ENCODE measurements around the gene RNF181.
A peak's percentile ranks its signal among the peaks of the same experiment; 100 is the strongest.
"Not testable (repeated sequence)": the region's sequence is repeated elsewhere in the genome, so short reads cannot be mapped to it uniquely, and the experiment has no call there.

Gene RNF181

DNA sequence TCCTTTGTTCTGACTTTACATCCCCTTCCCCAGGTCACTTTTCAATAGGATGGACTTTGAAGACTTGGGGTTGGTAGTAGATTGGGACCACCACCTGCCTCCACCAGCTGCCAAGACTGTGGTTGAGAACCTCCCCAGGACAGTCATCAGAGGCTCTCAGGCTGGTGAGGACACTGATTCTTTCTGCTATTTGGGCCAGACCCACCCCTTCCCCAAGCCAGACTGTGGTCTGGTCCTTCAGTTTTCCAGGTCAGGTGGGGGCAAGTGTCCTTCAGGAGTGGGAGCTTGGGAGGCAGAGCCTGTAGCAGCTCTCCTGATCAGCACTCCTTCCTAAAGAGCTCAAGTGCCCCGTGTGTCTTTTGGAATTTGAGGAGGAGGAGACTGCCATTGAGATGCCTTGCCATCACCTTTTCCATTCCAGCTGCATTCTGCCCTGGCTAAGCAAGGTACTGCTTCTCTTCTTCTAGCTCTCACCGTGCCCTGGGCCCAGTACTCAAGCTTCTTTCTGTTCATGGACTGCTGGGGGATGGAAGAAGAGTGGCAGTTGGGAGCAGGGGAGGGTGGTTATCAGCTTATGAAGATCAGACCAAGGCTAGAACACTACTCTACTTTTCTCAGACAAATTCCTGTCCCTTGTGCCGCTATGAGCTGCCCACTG, 1.1 kb downstream of the RNF181 start:
- no peak for DNase-seq

DNA sequence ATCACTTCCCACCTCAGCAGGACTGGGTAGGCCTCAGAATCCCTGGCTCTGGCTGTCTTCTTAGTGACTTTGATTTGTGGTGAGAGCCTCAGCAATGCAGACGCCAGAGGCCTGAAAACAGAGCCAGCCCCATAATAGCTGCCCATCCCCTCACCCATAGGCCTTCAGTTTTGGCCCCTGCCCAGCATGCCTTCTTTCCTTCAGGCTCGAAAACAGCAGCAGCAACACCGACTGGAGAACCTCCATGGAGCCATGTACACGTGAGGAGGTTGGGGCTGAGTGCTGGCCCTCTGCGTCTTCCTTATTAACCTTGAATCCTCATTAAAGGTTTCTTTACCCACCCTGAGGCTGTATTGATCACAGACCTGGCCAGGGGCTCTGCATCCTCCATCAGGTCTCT, 1.7 kb downstream of the RNF181 start:
- DNase-seq: no peak

DNA sequence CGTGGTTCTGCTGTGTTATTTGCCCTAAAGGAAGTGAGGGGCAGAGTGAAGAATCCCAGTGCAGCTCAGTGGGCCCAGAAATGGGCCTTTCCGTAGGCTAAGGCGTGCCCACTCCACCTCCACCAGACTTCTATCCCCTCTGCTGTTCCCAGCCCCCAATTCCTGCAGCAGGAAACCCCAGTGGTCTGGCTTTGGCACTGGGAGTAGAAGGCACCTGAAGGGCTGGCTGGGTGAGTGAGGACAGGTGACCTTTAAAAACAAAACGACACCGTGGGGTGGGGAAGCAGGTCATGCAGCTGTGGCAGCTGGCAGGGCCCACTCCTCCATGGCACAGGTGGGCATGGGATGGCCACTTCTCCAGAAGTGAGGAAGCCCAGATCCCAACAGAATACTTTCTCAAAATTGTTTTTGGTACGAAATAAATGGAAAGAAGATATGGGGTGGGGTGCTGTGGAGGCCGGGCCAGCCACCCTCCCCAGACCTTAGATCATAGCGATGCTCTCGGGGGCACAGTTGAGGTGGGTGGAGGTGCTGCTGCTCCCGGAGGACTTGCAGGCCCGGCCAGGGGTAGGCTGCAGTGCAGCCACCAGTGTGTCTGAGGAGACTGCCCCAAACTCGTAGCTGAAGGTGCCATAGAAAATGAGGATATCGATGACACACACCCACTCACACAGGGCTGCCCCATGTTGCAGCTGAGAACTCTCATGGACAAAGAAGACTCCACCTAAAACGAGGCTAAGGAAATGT, 3.2 kb downstream of the RNF181 start:
- DNase-seq: no peak

DNA sequence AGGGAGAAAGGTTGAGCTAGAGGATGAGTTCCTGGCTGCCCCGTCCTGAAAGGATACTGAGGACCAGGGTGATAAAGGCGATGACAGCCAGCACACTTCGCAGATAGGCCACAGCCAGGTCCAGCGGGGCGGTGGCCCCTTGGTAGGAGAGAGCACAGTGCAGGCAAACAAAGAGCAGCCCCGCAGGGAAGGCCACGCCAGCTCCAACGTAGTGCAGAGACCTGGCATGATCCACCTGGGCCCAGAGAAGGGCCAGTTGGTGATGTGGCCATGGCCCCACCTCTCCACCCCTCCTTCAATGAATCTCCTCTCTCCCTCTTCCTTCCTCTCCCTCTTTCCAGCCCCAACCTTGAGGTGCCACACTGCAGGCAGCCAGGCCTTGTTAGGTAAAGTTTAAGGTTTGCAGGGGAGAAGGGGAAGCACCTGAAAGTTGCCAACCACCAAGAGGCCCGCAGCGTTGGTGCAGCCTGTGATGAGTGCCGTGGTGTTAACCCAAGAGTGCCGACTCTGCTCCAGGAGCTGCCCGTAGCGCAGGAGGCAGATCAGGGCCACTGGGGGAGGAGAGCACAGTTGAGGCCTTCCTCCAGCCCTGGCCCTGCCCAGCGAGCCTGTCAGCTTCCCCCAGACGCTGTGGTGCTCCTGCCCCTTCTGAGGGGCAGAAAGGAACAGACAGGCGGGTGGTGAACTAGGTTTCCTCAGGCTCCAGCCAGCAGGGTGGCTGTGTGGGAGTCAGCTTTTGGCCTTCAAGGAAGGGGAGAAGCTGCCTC, 4.1 kb downstream of the RNF181 start:
- no peak for DNase-seq

DNA sequence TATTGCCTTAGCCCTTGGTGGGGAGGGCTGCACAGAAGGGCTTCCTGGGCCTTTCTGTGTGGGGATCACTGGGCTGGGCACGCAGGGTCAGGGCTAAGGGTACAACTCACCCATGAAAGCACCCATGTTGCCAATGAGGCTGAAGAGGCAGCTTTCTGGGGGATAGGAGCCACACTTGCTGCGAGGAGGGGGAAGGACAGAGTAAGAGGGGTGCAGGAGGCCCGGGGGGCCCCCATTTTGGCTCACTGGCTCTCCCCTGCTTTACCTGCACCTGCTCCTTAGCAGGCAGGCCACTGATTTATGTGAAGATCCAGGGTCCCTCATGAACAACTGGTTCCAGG, 4.7 kb downstream of the RNF181 start:
- DNase-seq: no peak

DNA sequence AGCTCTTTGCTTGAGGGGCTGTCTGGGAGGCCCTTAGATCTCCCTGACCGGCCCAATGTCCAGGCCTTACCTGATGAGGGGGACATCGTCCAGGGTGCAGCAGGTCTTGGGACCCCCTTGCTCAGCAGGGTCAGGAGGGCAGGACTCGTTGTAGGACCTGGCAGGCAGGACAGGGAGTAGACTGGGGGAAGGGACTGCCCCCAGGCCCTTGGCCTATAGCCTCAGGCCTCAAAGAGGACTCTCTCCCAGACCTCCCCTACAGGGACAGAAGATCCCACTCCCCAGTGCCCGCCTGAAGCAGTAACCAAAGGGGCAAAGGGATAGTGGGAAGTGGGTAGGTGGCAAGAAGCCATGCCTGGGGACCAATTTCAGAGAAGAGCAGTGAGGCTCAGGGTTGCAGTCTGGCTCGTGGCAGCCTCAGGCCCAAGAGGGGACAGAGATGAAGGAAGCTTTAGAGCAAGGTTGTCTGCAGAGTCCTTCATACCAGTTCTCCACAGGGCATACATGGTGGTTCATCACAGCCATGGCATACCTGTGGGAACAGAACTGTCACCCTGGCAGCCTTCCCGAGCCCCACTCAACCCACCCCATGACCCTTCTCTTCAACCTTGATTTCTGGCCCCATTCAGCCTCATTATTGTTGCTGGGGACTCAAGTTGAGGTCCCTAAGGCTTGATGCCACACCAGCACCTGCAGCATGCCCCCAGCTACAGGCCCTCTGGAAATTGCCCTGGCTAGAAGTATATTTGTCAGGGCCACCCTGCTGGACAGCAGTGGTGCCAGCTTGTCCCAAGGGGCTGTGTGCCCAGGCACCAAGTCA, 5.6 kb downstream of the RNF181 start:
- DNase-seq: no peak

DNA sequence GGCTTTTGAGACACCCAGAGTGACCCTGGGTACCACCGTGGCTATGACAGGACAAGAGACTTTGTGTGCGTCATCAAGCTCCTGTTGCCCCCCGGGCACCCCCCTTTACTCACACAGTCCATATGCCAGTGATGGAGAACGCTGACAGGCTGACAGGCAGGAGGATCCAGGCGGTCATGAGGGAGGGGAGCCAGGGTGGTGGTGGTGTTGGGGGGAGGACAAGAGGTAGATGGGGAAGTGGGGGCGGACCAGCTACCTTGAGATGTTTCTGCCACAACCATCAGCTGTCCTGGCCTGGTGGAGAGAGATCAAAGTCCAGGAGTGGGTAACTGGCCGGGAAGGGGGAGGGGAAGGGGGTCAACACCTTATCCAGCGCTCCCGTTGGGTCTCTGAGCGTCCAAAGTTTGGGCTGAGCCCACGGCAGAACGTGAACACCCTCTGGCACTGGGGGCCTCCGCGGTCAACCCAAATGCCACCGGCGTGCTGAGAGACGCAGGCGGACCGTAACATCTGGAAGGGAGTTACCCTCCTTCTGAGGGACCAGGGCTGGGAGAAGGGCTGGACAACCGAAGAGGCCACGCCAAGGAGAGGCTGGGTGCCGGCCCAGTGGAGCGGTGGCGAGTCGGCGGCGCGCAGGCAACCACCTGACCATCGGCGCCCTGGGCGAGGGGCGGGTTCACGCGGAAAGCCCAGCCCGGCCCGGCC, 6.4 kb downstream of the RNF181 start:
- peak; percentile 30 for DNase-seq

DNA sequence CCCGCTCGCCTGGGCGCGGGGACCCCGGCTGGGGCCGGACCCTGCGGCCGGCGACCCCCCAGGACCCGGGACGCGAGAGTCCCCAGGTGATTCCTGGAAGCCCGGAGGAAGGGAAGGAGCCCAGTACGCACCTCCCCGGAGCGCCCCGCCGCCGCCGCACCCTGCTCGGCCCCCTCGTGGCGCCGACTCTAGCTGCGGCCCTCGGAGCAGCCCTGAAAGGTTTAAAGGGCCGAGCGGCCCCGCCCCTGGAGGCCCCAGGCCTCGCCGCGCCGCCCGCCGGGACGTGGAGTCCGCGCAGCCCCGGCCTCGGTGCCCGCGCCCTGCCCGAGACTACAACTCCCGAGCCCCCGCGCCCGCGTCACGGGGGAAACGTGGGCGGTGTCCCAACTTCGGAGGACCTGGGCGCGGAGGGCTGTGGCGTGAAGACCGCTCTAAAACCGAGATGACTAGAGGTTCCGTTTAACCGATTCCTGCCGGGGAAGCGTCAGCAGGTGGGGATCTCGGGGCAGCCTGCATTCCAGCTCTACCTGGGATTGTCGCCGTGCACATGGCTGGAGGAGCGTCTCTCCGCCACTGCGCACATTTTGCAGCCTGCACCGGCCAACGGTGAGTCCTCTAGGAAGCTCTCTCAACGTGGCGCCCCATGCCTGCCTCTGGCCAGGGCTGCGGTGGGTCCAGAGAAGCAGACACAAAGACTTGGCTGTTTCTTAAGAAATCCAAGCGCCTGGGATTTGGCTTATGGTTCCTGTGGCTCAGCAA, 7.1 kb downstream of the RNF181 start, which contains the start of gene TMEM150A:
TSS of gene TMEM150A (minus strand) at position 223 of the 759 bp plus-strand sequence. CDS start 750 bp downstream, outside the sequence.
- peak; percentile 92 for DNase-seq

DNA sequence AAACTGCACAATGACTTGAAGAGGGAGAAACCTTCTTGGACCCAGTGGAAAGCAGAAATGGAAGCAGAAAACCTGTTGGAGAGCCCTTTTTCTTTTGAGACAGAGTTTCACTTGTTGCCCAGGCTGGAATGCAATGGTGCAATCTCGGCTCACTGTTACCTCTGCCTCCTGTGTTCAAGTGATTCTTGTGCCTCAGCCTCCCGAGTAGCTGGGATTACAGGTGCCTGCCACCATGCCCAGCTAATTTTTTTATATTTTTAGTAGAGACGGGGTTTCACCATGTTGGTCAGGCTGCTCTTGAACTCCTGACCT, 8.5 kb downstream of the RNF181 start:
- not testable (repeated sequence) for DNase-seq

DNA sequence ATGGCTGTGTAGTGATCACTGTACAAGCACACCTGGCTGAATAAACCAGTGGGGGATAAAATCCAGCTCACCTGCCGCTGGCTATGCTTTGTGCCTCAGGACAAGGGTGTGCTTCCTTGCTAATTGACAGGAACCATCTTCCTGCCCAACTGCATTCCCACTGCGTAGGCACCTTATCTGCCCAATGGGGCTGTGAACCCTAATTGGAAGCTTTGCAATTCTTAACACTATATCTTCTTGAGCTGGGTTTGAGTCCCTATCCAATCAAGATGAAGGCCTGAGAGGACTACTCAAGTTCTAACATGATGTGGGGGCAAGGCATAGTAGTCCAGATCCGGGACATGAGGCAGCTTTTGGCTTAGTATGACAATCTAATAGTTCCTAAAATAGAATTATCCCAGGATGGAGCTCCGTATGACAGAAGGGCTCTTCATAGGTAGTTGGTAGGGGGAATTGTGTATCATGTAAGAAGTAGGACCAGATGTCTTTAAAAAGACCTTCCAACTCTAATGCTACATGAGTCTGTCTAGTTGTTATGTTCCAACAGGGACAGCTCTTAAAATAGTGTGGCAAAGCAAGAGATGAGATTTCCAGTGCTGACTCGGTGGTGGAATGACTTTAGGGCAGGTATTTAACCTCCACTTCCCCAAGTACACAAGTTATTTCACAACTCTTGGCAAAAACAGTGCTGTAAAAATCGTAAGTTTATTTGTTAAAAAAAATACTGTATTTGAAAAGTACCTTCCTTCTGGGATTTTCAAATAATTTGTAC, 9.2 kb downstream of the RNF181 start:
- DNase-seq: no peak

DNA sequence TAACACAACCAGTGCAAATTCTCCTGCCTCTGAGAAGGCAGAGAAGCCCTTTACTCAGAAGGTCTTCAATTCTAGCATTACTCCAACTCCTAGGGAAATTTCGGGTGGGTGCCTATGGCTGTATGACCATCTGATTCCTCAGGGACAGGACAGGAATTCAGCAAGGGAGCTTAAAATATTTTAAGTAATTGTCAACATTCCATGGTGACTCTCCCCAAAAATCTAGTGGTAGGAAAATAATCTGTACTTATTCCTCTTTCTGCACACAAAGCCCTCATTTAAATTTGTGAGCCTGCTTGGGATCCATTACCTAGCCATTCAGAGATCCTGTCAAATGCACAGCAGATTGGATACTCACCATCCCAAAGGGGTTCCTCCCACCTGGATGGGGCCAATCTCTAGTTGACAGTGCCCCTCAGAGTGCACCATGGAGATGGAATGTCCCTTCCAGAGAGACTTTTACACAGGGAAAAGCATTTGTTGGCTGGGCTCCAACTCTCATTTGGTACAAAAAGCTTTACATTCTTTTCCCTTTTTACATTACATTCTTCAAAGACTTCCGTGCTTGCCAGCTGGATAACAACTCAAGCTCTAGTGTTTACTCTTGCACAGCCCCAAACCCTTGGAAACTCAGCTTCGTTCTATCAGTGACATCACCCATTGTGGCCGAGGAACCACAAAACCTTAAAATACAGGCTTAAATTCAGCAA, 10.0 kb downstream of the RNF181 start:
- DNase-seq: peak; percentile 53

DNA sequence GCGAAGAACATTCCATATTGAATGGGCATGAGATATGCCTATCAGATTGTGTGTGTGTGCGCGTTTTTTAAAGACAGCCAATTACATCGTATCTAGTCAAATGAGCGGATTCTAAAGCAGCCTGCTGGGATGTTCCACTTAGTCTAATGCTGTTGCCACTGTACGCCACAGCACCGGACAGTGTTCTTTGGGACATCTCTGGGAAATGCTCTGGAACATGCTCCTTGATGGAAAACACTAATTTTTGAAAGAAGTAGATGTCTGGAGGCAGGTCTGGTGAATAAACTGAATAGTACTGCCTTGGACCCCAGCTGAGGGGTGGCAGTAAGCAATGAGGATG, 10.5 kb downstream of the RNF181 start:
- no peak for DNase-seq

DNA sequence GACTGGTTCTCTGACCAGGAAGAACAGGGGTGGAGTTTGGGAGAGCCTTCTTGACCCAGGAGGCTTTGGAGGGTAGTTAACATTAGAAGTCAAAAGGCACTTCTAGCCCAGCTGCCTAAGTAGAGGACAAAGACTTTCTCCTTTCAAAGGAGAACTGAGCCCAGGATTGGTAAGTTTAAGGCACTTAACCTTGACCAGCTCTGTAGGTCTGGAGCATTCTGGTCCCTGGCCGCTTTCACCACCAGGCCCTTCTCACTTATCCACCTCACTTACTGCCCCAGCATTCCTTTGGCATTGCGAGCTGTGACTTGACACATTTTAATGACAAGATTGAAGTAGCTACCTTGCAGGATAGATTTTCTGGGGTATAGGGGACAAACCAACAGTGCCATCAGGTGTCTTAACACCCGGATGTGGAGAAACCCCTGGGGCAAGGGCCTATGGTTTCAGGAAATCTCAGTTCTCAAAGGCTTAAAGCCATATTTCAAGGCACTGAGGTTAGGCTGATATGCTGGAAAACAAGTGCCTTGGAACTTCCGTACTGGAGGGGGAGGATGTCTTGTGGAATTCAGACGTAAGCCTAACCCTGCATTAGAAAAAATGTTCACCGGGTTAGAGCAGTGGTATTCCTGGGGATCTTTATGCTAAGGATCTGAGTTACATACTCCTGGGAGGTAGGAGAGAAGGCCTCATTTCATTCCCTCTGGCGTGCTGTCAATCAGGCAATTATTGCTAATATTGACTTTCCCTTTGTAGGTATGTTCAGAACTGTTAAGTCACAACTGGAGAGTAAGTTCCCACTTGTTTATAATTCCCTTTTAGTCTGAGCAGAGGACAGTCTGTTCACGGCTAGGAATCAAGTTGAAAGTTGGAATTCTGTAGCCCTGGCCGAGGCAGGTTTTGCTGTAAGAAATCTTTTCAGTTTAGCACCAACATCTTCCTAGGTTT, 12.0 kb downstream of the RNF181 start:
- no peak for DNase-seq

DNA sequence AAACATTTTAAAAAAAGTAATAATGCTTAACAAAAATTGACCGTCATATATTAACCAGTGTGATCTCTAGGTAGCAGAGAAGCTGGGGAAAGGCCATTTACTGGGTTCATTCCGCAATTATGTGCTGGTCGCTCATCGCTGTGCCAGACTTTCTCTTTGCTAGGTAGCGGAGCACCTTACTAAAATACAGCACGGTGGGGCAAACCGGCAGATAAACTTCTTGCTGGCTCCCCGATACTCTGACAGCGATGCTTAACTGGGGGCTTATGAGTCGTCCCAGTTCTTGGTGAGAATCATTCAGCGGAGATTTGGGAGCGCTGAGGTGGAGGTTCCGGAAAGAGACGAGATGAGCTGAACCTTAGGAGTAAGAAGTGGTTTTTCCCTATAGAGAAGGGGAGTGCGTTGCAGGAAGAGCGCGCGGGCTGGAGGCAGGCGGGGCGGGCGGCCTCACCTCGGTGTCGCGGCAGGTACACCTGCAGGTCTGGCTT, 15.7 kb downstream of the RNF181 start:
- DNase-seq: no peak

DNA sequence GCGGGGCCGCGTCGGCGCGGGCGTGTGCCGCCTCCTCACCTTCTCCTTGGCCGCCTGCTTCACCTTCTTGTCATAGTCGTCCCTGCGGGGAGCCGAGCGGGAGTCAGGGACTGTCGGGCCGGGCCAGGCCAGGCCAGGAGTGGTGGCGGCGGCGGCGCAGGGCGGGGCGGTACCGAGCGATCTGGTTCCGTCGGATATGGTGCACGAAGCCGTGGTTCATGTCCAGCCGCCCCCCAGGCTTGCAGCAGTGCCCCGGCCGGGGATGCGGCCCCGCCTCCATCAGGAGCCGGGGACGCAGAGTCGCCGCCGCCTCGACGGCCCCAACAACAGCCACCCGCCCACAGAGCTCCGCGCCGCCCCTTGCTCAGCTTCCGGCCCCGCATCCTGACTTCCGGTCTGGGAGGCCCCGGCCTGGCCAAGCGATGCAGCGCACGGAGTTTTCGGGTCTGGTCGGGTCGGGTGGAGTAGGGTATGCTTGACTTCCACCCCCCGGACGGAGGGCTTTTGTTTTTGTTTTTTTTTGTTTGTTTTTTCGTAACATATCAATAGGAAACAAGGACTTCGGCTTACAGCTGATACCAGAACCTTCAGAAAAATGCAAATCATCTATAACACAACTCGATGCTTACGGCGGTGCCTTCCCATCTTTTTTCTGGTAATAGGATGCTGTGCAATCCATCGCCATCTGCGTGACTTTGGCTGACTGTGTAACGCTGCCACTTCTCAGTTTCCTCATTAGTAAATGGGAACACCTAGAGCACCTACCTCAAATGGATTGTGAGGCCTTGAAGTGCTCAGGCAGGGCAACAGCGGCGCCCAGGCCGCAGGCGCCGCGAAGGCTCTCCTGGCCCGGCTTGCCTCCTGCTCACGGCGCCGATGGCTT, 16.4 kb downstream of the RNF181 start, which contains the start of gene C2orf68:
TSS of gene C2orf68 (minus strand) at position 362 of the 883 bp plus-strand sequence. CDS start at position 280, 82 bp downstream.
- DNase-seq: peak; percentile 79

DNA sequence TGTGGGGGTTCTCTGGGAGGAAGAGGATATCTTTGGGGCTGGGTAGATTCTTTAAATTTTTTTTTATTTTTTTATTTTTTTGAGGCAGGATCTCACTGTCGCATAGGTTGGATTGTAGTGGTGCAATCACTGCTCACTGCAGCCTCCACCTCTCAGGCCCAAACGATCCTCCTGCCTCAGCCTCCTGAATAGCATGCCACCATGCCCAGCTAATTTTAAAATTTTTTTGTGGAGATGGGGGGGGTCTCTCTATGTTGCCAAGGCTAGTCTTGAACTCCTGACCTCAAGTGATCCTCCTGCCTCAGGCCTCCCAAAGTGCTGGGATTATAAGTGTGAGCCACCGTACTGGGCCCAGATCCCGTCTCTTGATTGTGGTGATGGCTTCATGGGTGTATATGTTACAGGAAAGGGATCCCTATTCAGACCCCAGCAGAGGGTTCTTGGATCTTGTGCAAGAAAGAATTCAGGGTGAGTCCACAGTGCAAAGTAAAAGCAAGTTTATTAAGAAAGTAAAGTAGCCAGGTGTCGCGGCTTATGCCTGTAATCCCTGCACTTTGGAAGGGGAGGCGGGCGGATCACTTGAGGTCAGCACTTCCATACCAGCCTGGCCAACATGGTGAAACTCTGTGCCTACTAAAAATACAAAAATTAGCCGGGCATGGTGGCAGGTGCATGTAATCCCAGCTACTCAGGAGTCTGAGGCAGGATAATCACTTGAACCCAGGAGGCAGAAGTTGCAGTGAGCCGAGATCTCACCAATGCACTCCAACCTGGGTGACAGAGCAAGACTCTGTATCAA, 18.4 kb downstream of the RNF181 start:
- no peak for DNase-seq

DNA sequence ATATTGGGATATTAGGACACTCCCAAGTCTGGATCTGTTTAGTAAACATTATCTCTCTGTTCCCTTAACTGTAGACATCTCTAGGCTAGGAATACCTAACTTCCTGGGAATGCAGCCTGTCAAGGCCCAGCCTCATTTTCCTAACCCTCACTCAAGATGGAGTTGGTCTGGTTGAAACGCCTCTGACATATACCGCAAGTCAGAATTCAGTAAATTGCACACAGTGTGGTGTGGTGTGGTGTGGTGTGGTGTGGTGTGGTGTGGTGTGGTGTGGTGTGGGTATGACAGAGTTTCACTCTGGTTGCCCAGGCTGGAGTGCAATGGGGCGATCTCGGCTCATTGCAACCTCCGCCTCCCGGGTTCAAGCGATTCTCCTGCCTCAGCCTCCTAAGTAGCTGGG, 19.2 kb downstream of the RNF181 start:
- not testable (repeated sequence) for DNase-seq
